BLaER1 treated with 17β-estradiol and CSF1 and Interleukin-3, amounts not matched to agents 10 nM and 100 nM (cell line): ENCODE measurements around the gene GRAPL.
A peak's percentile ranks its signal among the peaks of the same experiment; 100 is the strongest.
"Not testable (repeated sequence)": the region's sequence is repeated elsewhere in the genome, so short reads cannot be mapped to it uniquely, and the experiment has no call there.

ENCODE experiments used
- H3K27ac ChIP-seq, 11 experiments: shearing (Covaris generic); formaldehyde crosslinking; 2 replicates each; pipeline ENCODE4 v1.8.1; 2022
- H3K27me3 ChIP-seq, 11 experiments: shearing (Covaris generic); formaldehyde crosslinking; 2 replicates each; pipeline ENCODE4 v1.8.1; 2022
- H3K36me3 ChIP-seq, 11 experiments: shearing (Covaris generic); formaldehyde crosslinking; 2 replicates each; pipeline ENCODE4 v1.8.1; 2022
- H3K4me1 ChIP-seq, 10 experiments: shearing (Covaris generic); formaldehyde crosslinking; 2 replicates each; pipeline ENCODE4 v1.8.1; 2022
- H3K4me2 ChIP-seq, 11 experiments: shearing (Covaris generic); formaldehyde crosslinking; 2 replicates each; pipeline ENCODE4 v1.8.1; 2022
- H3K4me3 ChIP-seq, 10 experiments: shearing (Covaris generic); formaldehyde crosslinking; 2 replicates each; pipeline ENCODE4 v1.8.1; 2022
- H3K9ac ChIP-seq, 11 experiments: shearing (Covaris generic); formaldehyde crosslinking; 2 replicates each; pipeline ENCODE4 v1.8.1; 2022
- H3K9me3 ChIP-seq, 11 experiments: shearing (Covaris generic); formaldehyde crosslinking; replicated peaks in 1 of 11; 2 replicates each; pipeline ENCODE4 v1.8.1; 2022
- H4K20me1 ChIP-seq, 11 experiments: shearing (Covaris generic); formaldehyde crosslinking; 2 replicates each; pipeline ENCODE4 v1.8.1; 2022

GRAPL gene

DNA sequence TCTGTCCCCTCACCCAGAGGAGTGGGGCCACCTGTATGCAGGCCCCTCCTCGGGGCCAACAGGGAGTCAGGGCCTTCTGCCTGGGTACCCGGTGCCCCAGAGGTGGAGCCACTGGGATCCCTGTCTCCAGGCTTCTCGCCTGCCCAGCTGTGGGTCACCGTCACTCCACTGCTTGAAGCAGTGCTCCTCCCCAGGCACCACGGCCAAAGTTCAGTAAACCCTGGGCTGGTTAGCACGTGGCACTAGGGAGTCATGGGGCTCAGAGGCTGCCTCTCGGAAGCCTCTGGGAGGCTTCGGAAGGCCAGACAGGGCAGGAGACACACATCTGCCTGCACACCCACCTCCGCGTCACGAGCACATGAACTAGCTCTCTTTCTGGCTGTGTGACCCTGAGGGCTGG is 18.1 kb downstream of the GRAPL start:
- not testable (repeated sequence) for H3K9ac ChIP-seq, H4K20me1 ChIP-seq, H3K4me2 ChIP-seq, H3K27ac ChIP-seq, H3K36me3 ChIP-seq, H3K27me3 ChIP-seq, H3K4me1 ChIP-seq, H3K4me3 ChIP-seq, H3K9me3 ChIP-seq

DNA sequence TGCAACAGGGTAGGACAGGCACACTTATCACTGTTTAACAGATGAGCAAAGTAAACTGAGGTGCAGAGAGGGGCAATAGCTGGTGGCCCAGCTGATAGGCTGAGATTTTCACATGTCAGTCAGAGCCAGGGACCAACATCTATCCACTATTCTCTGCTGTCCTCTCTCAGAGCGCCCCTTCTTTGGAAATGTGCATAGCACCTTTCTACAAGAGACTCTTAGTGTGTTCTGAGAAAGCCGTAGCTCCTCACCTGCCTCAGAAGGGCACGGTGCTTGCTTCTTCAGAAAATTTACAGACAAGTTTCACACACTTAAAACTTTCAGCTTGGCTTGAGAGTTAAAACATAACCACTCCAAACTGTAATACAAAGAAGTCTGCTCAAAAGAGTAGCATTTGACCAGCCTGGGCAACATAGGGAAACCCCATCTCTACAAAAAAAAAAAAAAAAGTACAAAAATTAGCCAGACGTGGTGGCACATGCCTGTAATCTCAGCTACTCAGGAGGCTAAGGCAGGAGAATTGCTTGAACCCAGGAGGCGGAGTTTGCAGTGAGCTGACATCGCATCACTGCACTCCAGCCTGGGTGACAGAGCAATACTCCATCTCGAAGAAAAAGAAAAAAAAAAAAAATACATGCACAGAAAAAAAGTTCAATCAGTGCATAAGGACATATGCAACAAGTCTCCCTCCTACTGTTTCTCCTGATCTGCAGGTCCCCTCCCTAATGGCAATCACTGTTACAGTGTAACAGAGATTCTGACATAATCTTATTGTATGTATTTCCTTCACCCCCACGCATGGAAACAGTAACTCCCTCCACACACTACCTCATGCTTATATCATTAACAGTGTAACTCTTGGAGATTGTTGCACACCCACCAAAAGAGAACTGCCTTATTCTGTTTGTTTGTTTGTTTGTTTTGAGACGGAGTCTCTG is 23.6 kb downstream of the GRAPL start:
- H3K27me3 ChIP-seq, H4K20me1 ChIP-seq, H3K4me3 ChIP-seq, H3K36me3 ChIP-seq, H3K4me2 ChIP-seq, H3K9ac ChIP-seq, H3K27ac ChIP-seq, H3K9me3 ChIP-seq, H3K4me1 ChIP-seq: not testable (repeated sequence)

DNA sequence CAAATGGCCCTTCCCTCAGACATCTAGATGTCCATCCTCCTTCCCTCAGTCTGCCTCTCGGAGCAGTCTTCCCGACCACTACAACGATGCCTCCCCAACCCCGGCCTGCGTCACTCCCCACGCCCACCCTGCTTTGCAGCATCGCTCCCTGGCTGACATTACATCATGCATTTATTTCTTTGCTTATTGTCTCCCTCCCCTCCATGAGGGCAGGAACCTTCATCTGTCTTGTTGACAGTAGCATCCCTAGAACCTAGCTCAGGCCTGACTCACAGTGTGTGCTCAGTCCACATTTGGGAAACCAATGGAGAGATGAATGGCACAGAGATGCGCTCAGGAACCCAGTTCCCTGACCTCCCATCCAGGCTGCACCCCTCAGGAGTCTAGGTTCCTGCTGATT is 30.2 kb downstream of the GRAPL start:
- H3K4me1 ChIP-seq, H3K36me3 ChIP-seq, H3K4me3 ChIP-seq, H3K9ac ChIP-seq, H4K20me1 ChIP-seq, H3K4me2 ChIP-seq, H3K9me3 ChIP-seq, H3K27ac ChIP-seq, H3K27me3 ChIP-seq: not testable (repeated sequence)

- not testable (repeated sequence) for H3K9ac ChIP-seq, H3K27me3 ChIP-seq, H3K4me1 ChIP-seq, H3K9me3 ChIP-seq, H3K4me3 ChIP-seq, H3K36me3 ChIP-seq, H3K27ac ChIP-seq, H3K4me2 ChIP-seq, H4K20me1 ChIP-seq
These were observed 31.1 kb downstream of the GRAPL start for GRCh38 chr17:19158478-19158877.

- not testable (repeated sequence) for H3K4me3 ChIP-seq, H3K4me2 ChIP-seq, H3K36me3 ChIP-seq, H3K27ac ChIP-seq, H3K9me3 ChIP-seq, H4K20me1 ChIP-seq, H3K4me1 ChIP-seq, H3K9ac ChIP-seq, H3K27me3 ChIP-seq
These were observed 31.5 kb downstream of the GRAPL start for GRCh38 chr17:19158938-19159337.

DNA sequence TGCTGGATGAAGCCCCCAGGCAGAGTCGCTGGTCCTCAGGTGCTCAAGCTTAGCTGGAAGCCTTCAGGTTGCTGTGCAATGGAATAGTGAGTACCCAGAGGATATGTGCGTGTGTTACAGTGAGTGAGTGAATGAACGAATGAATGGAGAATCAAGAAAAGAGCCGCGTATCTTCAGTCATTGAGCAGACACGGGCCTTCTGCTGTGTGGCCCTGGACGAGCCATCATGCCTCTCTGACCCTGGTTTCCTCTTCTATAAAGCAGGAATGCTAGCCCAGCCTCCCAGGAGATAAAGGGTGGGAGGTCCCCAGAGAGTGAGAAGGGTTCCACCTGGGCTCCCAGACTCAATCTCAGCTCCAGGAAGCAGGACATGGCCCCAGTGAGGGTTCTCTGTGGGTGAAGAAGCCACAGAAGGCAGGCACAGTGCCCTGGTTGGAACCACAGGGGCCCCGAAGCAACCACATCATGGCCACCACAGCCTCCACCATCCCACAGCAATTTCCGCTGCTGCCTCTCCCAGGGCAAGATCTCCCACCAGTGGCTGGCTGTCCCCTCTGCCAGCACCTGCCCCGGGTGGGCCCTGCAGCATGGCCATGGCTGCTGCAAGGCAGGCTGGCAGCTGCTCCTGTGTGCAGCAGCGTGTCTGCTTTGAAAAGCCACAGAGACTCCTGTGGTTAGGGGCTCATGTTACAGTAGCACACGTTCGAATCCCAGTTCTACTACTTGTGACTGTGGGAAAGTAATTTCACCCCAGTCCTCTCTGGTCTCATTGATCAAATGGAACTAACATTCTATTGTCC is 34.1 kb downstream of the GRAPL start:
- H4K20me1 ChIP-seq, H3K4me2 ChIP-seq, H3K4me1 ChIP-seq, H3K36me3 ChIP-seq, H3K27me3 ChIP-seq, H3K27ac ChIP-seq, H3K4me3 ChIP-seq, H3K9me3 ChIP-seq, H3K9ac ChIP-seq: not testable (repeated sequence)

GRCh38 chr17:19162384-19163216 is 35.2 kb downstream of the GRAPL start:
- H3K4me2 ChIP-seq, H3K9ac ChIP-seq, H4K20me1 ChIP-seq, H3K36me3 ChIP-seq, H3K9me3 ChIP-seq, H3K27me3 ChIP-seq, H3K27ac ChIP-seq, H3K4me1 ChIP-seq, H3K4me3 ChIP-seq: not testable (repeated sequence)

DNA sequence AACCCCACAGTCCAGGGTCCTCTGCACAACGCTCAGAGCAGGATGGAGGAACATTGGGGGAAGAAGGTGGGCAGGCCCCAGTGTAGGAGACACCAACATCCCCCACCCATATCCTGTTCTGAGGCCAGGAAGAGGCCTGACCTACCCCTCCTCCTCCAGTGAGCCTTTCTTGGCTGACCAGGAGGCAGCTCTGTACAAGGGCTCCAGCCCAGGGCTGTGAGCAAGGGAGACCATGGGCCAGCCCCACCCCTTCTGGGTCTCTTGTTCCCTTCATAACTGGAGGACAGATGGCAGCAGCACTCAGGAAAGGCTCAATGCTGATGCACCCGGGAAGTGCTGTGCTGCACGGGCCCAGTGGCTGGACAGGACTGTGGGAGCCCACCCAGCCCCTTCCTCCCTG is 47.0 kb downstream of the GRAPL start:
- not testable (repeated sequence) for H3K4me3 ChIP-seq, H3K4me1 ChIP-seq, H3K27me3 ChIP-seq, H3K27ac ChIP-seq, H3K4me2 ChIP-seq, H3K36me3 ChIP-seq, H3K9me3 ChIP-seq, H4K20me1 ChIP-seq, H3K9ac ChIP-seq

GRCh38 chr17:19175410-19175809 is 48.0 kb downstream of the GRAPL start:
- not testable (repeated sequence) for H4K20me1 ChIP-seq, H3K36me3 ChIP-seq, H3K27ac ChIP-seq, H3K9ac ChIP-seq, H3K4me1 ChIP-seq, H3K27me3 ChIP-seq, H3K9me3 ChIP-seq, H3K4me3 ChIP-seq, H3K4me2 ChIP-seq

DNA sequence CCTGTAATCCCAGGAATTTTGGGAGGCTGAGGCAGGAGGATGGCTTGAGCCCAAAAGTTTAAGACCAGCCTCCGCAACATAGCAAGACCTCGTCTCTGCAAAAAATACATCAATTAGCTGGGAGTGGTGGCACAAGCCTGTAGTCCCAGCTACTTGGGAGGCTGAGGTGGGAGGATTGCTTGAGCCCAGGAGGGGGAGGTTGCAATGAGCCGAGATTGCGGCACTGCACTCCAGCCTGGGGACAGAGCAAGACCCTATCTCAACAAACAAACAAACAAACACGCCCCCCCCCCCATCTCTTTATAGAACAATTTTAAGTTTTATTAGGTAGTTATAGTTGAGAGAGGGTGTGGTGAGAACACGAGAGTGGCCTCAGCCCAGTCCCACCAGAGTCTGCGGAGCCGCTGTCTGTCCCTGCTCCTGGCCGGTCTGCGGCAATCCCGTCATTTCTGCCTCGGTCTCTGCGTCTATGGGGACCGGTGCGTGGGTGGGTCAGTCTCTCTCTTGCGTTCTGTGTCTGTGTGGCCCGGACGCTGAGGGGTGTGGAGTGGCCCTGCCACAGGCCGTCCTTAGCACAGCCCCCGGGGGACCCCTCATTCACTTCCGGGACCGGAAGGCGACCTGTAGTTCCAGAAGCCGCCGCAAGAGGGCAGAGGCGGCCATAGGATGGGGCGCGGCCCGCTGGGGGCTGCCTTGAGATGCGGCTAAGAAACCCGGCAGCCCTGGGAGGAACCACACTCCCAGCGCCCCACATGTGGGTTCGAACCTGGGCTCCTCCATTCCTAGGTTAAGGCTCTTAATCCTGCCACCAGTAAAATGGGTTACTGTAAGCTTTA is 53.9 kb downstream of the GRAPL start:
- H3K4me2 ChIP-seq, H3K9me3 ChIP-seq, H4K20me1 ChIP-seq, H3K27me3 ChIP-seq, H3K9ac ChIP-seq, H3K4me1 ChIP-seq, H3K36me3 ChIP-seq, H3K27ac ChIP-seq, H3K4me3 ChIP-seq: not testable (repeated sequence)

DNA sequence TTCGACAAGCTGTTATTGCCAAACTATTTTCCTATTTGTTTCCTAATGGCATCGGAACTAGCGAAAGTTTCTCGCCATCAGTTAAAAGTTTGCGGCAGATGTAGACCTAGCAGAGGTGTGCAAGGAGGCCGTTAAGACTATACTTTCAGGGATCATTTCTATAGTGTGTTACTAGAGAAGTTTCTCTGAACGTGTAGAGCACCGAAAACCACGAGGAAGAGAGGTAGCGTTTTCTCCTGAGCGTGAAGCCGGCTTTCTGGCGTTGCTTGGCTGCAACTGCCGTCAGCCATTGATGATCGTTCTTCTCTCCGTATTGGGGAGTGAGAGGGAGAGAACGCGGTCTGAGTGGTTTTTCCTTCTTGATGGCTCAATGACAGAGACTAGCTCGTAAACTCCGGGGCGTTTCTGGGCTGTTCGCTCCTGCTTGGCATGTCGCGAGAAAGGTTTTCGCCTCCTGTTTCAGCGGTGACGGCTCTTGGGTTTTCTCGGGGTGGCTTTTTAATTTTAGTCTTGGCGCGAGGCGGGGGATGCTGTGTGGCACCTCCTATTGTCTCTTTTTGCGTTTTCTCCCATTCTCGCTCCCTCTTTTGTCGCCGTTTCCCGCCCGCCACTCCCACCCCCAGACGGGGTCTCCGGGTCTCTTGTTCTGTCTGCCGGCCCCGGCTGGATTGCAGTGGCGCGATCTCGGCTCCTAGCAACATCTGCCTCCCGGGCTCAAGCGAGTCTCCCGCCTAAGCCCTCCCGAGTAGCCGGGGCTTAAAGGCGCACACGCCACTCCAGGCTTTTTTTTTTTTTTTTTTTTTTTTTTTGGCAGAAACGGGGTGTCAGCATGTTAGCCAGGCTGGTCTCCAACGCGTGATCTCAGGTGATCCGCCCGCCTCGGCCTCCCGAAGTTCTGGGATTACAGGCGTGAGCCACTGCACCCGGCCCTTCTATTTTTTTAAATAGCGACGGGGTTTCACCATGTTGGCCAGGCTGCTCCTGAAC is 60.8 kb downstream of the GRAPL start:
- H3K27me3 ChIP-seq, H3K9me3 ChIP-seq, H3K4me3 ChIP-seq, H3K36me3 ChIP-seq, H3K4me2 ChIP-seq, H3K4me1 ChIP-seq, H4K20me1 ChIP-seq: not testable (repeated sequence)
- Histone ChIP-seq H3K27ac (0 out of 22 replicates have a peak overlapping the region, but pooled peaks of 2 of the 11 experiments have one; percentile 46 to 50), H3K9ac (peak overlapping the region in 3 of 11 experiments; percentile 50 to 55 (median 51); a peak in 2 of 22 replicates)
